Astrocyte (in vitro differentiated cells and primary cell): ENCODE results near the gene TPT1. TPM values are rescaled to one million over a fixed set of nuclear protein-coding genes. Genes with fewer than 3 reads are reported as not detected.

ENCODE experiments used
- DNase-seq: peaks from one replicate; pipeline ENCODE4 v3.0.0-alpha.2; 2010; ENCODE audit warnings: low read depth
- FAIRE-seq: peaks from 2 replicates; lab custom pipeline; 2011; peaks lifted over from hg19 to GRCh38; lab: Jason Lieb, UNC
- H2AFZ ChIP-seq: 2 replicates; pipeline ENCODE4 v1.6.0; 2012; ENCODE audit warnings: low read depth, low read length, inconsistent platforms
- H3K27ac ChIP-seq: 2 replicates; pipeline ENCODE4 v1.5.1; 2011; ENCODE audit warnings: low read depth, low read length, inconsistent platforms
- H3K27me3 ChIP-seq: 2 replicates; pipeline ENCODE4 v1.6.0; 2011; ENCODE audit warnings: low read length, inconsistent platforms; ENCODE audit not compliant: insufficient read depth
- H3K36me3 ChIP-seq: 2 replicates; pipeline ENCODE4 v1.5.1; 2011; ENCODE audit warnings: low read length, inconsistent platforms; ENCODE audit not compliant: insufficient read depth
- H3K4me1 ChIP-seq: 2 replicates; pipeline ENCODE4 v1.5.1; 2011; ENCODE audit warnings: low read length, inconsistent platforms; ENCODE audit not compliant: insufficient read depth
- H3K4me2 ChIP-seq: 2 replicates; pipeline ENCODE4 v1.6.0; 2012; ENCODE audit warnings: low read length, inconsistent platforms
- H3K4me3 ChIP-seq: 2 replicates; pipeline ENCODE4 v1.5.1; 2011; ENCODE audit warnings: low read depth, mild to moderate bottlenecking, low read length, inconsistent platforms; ENCODE audit not compliant: insufficient read depth
- H3K79me2 ChIP-seq: 2 replicates; pipeline ENCODE4 v1.6.0; 2012; ENCODE audit warnings: mild to moderate bottlenecking, low read length, inconsistent platforms; ENCODE audit not compliant: insufficient read depth
- H3K9ac ChIP-seq: 2 replicates; pipeline ENCODE4 v1.6.0; 2012; ENCODE audit warnings: mild to moderate bottlenecking, low read length, inconsistent platforms
- H3K9me3 ChIP-seq: 2 replicates; pipeline ENCODE4 v1.5.1; 2012; ENCODE audit warnings: low read depth, mild to moderate bottlenecking, low read length, inconsistent platforms; ENCODE audit not compliant: insufficient read depth
- H4K20me1 ChIP-seq: 2 replicates; pipeline ENCODE4 v1.6.0; 2012; ENCODE audit warnings: low read length, inconsistent platforms; ENCODE audit not compliant: insufficient read depth
- H3K27ac Mint-ChIP-seq: one replicate; pipeline ENCODE4 v1.8.0; 2021; ENCODE audit warnings: mild to moderate bottlenecking, mixed read lengths; ENCODE audit not compliant: unreplicated experiment
- H3K27me3 Mint-ChIP-seq: one replicate; pipeline ENCODE4 v1.8.0; 2021; ENCODE audit warnings: low read depth, mixed read lengths; ENCODE audit not compliant: unreplicated experiment
- H3K36me3 Mint-ChIP-seq: one replicate; pipeline ENCODE4 v1.8.0; 2021; ENCODE audit warnings: low read depth, mixed read lengths; ENCODE audit not compliant: unreplicated experiment
- H3K4me1 Mint-ChIP-seq: one replicate; pipeline ENCODE4 v1.8.0; 2021; ENCODE audit warnings: low read depth, mixed read lengths; ENCODE audit not compliant: unreplicated experiment
- H3K4me3 Mint-ChIP-seq: one replicate; pipeline ENCODE4 v1.8.0; 2021; ENCODE audit warnings: mild to moderate bottlenecking, moderate library complexity, mixed read lengths; ENCODE audit not compliant: unreplicated experiment
- H3K9me3 Mint-ChIP-seq: one replicate; pipeline ENCODE4 v1.8.0; 2021; ENCODE audit warnings: mild to moderate bottlenecking, mixed read lengths; ENCODE audit not compliant: unreplicated experiment
- EZH2 ChIP-seq: IDR thresholded peaks from 2 replicates; pipeline ENCODE4 v1.6.1; 2012; ENCODE audit warnings: mild to moderate bottlenecking, low read length, inconsistent platforms; ENCODE audit not compliant: insufficient read depth
- total RNA-seq: library from RNA; stranded (reverse); gene quantifications from 2 replicates; pipeline ENCODE4 v1.2.1, GENCODE V29; 2021
- TF ChIP-seq, protein P1 (sequence below): IDR thresholded peaks from 2 replicates; pipeline ENCODE4 v1.5.1; 2011; ENCODE audit warnings: low read depth, mild to moderate bottlenecking, inconsistent platforms, low read length, moderate library complexity; ENCODE audit not compliant: insufficient read depth

TPT1 gene
- total RNA-seq, 1 donor from 2014 or later = 2,540 TPM

DNA sequence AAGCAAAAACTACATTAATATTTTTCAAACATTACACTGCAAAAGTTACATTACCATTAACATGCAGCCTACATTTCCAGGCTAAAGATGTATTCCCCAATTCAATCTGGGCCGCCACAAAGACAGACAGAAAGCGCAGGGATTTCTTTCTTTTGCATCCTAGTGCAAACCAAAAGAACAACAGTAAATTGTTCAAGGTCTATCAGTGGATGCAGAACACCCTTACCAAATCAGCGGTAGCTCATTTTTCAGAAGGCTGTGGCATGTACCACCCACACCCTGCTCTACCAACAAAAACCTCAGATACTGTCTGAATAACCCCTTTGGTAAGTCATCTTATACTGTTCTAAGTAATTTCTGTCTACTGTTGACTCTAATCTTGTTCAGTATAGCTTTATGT lies 3.6 kb downstream of the TPT1 start:
- H2AFZ ChIP-seq = no peak overlapping the region
- H3K4me1 Mint-ChIP-seq = peaks cover 58% of the 10 kb centered on the region
- no peak overlapping the region for H3K27ac Mint-ChIP-seq
- H3K4me1 ChIP-seq = peaks cover 60% of the 10 kb centered on the region
- no peaks in the 10 kb centered on the region for H3K9me3 Mint-ChIP-seq
- no peak for DNase-seq
- H3K27me3 Mint-ChIP-seq = no peaks in the 10 kb centered on the region
- no peak for TF ChIP-seq EZH2
- TF ChIP-seq, protein P1, sequence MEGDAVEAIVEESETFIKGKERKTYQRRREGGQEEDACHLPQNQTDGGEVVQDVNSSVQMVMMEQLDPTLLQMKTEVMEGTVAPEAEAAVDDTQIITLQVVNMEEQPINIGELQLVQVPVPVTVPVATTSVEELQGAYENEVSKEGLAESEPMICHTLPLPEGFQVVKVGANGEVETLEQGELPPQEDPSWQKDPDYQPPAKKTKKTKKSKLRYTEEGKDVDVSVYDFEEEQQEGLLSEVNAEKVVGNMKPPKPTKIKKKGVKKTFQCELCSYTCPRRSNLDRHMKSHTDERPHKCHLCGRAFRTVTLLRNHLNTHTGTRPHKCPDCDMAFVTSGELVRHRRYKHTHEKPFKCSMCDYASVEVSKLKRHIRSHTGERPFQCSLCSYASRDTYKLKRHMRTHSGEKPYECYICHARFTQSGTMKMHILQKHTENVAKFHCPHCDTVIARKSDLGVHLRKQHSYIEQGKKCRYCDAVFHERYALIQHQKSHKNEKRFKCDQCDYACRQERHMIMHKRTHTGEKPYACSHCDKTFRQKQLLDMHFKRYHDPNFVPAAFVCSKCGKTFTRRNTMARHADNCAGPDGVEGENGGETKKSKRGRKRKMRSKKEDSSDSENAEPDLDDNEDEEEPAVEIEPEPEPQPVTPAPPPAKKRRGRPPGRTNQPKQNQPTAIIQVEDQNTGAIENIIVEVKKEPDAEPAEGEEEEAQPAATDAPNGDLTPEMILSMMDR = no peak
- H3K27ac ChIP-seq = no peak overlapping the region
- H3K27me3 ChIP-seq = no peaks in the 10 kb centered on the region
- H3K36me3 Mint-ChIP-seq = peaks cover 30% of the 10 kb centered on the region
- peaks cover 57% of the 10 kb centered on the region for H3K36me3 ChIP-seq
- H3K79me2 ChIP-seq = peaks cover 73% of the 10 kb centered on the region
- H3K4me3 Mint-ChIP-seq = peak overlapping the region; percentile 94
- FAIRE-seq = no peak
- peak overlapping the region; percentile 87 for H3K4me2 ChIP-seq
- H4K20me1 ChIP-seq = peaks cover 84% of the 10 kb centered on the region
- H3K9ac ChIP-seq = peak overlapping the region; percentile 99
- H3K4me3 ChIP-seq = peak overlapping the region; percentile 97
- H3K9me3 ChIP-seq = no peaks in the 10 kb centered on the region

DNA sequence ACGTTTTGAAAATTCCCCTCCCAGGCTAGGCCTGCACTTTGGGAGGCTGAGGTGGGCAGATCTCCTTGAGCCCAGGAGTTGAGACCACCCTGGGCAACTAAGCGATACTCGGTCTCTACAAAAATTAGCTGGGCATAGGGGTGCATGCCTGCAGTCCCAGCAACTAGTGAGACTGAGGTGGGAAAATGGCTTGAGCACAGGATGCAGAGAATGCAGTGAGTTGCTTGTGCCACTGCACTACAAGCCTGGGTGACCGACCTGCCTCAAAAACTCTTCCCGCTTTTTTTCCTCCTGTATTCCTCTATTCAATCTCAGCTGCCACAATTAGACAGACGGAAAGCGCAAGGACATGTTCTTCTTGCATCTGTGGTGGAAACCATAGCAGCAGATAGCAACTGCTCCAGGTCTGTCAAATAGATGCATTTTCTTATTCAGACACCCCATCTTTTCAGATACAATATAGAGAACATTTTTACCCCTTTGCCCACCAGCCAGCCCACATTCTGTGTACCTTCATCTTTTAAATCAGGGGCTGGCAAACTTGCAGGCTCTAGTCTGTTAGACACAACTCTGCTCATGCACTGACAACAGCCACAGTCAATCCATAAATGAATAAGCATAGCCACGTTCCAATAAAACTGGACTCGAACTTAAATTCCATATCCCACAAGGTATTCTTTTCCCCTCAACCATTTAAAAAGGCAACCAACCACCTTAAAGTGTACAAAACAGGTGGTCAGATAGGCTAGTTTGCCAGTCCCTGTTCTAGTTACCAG lies 4.8 kb downstream of the TPT1 start:
- Histone ChIP-seq H3K4me1 (peaks cover 63% of the 10 kb centered on the region), H3K27ac (no peak overlapping the region), H3K9ac (no peak overlapping the region), H3K9me3 (no peaks in the 10 kb centered on the region), H3K79me2 (peaks cover 63% of the 10 kb centered on the region), H2AFZ (no peak overlapping the region), H3K36me3 (peaks cover 57% of the 10 kb centered on the region), H4K20me1 (peaks cover 87% of the 10 kb centered on the region), H3K4me2 (peak overlapping the region; percentile 87), H3K4me3 (no peak overlapping the region), H3K27me3 (no peaks in the 10 kb centered on the region)
- Mint-ChIP-seq H3K27ac (peak overlapping the region; percentile 14), H3K27me3 (no peaks in the 10 kb centered on the region), H3K4me3 (peak overlapping the region; percentile 43), H3K9me3 (no peaks in the 10 kb centered on the region), H3K36me3 (peaks cover 30% of the 10 kb centered on the region), H3K4me1 (peaks cover 64% of the 10 kb centered on the region)
- no peak for DNase-seq
- no peak for FAIRE-seq
- no peak for TF ChIP-seq EZH2
- TF ChIP-seq, protein P1 = no peak
